H1 (cell line): ENCODE results near the gene CDKN2C.

Experiments
- CREB1 ChIP-seq: IDR thresholded peaks from 2 replicates; pipeline ENCODE4 v1.6.1; 2012; ENCODE audit warnings: inconsistent platforms
- CTCF ChIP-seq, 3 experiments: IDR thresholded peaks; 1 replicate in 2 of 3; 2 replicates in 1 of 3; pipeline versions ENCODE4 v1.5.1 to v1.6.1; 2011; ENCODE audit warnings: low read length in 3 of 3, mild to moderate bottlenecking in 3 of 3, inconsistent platforms in 2 of 3, low read depth in 1 of 3, moderate library complexity in 1 of 3; ENCODE audit not compliant: insufficient read depth in 1 of 3; ENCODE audit errors: control extremely low read depth in 1 of 3
- EGR1 ChIP-seq: IDR thresholded peaks from 2 replicates; pipeline ENCODE4 v1.6.1; 2011; ENCODE audit warnings: low read depth, low read length, borderline replicate concordance
- MAFK ChIP-seq: IDR thresholded peaks from 2 replicates; pipeline ENCODE4 v1.6.1; 2012; ENCODE audit warnings: low read depth, mild to moderate bottlenecking, improper control_type of control experiment, low read length
- POLR2A ChIP-seq, 2 experiments: IDR thresholded peaks; 1 replicate in 1 of 2; 2 replicates in 1 of 2; pipeline ENCODE4 v1.6.1; 2011; ENCODE audit warnings: low read depth in 2 of 2, low read length in 2 of 2, mild to moderate bottlenecking in 2 of 2; ENCODE audit errors: control extremely low read depth in 1 of 2
- RAD21 ChIP-seq, 2 experiments: IDR thresholded peaks in 1 of 2; conservative IDR thresholded peaks in 1 of 2; 2 replicates each; pipeline ENCODE4 v1.6.1; 2011; ENCODE audit warnings: low read depth in 2 of 2, low read length in 2 of 2, improper control_type of control experiment in 1 of 2, inconsistent platforms in 1 of 2, mild to moderate bottlenecking in 1 of 2, moderate library complexity in 1 of 2
- SP1 ChIP-seq: IDR thresholded peaks from 2 replicates; pipeline ENCODE4 v1.6.1; 2011; ENCODE audit warnings: low read depth, low read length
- YY1 ChIP-seq: IDR thresholded peaks from 2 replicates; pipeline ENCODE4 v1.6.1; 2011; ENCODE audit warnings: low read depth, mild to moderate bottlenecking, low read length

DNA sequence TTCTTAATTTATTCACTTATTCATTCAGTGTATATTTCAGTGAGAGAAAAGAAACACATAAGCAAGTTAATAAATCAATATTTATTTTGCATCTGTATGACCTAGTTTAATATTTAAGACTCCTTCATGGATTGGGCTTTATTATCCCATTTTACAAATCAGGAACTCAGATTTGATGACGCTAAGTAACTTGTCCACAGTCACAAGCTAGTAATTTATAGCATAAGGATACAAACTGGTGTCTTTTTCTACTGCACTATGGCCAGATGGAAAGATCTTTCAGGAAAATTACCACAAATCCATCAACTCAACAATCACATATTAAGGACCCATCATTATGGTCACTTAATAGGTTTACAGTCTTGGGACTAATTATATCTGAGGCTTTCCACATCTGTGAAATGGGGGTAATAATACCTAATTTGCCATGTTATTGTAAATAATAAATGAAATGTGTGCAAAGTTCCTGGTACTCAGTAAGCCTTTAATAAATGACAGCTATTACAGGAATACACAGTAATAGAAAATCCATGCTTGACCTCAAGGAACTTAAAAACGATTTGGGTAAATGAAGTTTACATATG, 13.3 kb downstream of the CDKN2C start:
- TF ChIP-seq CTCF (IDR thresholded peaks at IDR 0.05; ENCODE audit: control extremely low read depth in 1 of 3, insufficient read depth in 1 of 3, low read depth in 1 of 3, low read length in 3 of 3) (no peak), RAD21 (IDR thresholded peaks at IDR 0.05 in 1 of 2, conservative IDR thresholded peaks at IDR 0.05 in 1 of 2; ENCODE audit: low read depth in 2 of 2, low read length in 2 of 2) (no peak), CREB1 (no peak), EGR1 (no peak), MAFK (no peak), POLR2A (IDR thresholded peaks at IDR 0.05; ENCODE audit: control extremely low read depth in 1 of 2, low read depth in 2 of 2, low read length in 2 of 2) (no peak), YY1 (no peak), SP1 (no peak)
